Measurements from ENCODE around the gene TMEM74B. TPM values are rescaled to one million over a fixed set of nuclear protein-coding genes. Genes with fewer than 3 reads are reported as not detected.

Gene TMEM74B
- total and polyA plus RNA-seq, 2 donors (not counting 1 experiment from before 2014, with no cell fraction given) = 0.42 to 1.4 TPM

DNA sequence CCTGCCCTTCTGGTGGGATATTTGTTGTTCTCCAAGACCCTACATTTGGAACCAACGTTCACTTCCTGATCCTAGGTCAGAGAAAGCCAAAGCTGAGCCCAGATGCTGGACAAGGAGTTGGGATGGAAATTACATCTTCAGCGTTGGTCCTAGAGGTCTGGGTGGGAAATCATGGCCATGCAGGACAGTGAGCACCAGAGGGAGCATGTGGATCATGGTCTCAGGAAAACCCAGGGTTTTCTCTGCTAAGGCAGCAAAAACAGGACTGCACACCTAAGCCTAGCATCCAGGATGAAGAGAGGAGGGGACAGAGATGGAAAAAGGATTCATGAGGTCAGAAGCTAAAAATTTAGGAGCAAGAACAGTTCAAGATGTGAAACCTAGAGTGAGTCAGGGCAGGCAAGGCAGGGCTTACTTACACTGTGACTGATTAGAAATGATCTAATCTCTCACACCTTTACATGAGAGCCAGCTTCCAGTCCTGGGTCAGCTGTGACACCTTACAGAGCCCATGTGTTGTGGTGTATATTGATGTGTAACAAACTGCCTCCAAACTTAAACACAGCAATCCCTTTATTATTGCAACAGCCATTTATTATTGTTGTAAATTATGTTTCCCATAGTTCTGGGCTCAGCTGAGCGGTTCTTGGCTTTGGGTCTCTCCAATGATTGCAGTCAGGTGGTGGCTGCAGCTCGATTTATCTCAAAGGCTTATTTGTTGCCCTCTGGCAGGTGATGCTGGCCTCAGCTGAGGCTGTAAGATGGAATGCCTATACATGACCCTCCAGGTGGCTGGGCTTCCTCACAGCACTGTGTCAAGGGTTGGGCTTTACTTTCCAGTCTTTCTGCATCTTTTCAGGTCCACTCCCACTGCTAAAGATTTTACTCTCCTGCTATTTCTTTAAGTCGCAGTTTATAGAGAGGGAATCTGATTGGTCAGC lies 24.9 kb upstream of the TMEM74B start:
- no peaks in the 10 kb centered on the region for H3K79me2 ChIP-seq (ENCODE audit: control insufficient read depth, insufficient read depth, low read length)
- ATAC-seq (ENCODE audit: low read depth) (no peak), DNase-seq (no peak)
- no peak overlapping the region for H3K27ac ChIP-seq (ENCODE audit: low read length in 2 of 2)
- H2AFZ ChIP-seq (ENCODE audit: insufficient read depth, low read depth, low read length, poor library complexity, severe bottlenecking) = no peak overlapping the region
- H3K4me3 ChIP-seq (ENCODE audit: control extremely low read depth in 1 of 5, extremely low read depth in 1 of 5, insufficient read depth in 1 of 5, low read depth in 2 of 5, low read length in 4 of 5) = no peak overlapping the region
- no peak overlapping the region for H3K4me2 ChIP-seq (replicated peaks; ENCODE audit: low read depth, low read length, poor library complexity, severe bottlenecking)
- no peaks in the 10 kb centered on the region for H3K36me3 ChIP-seq (replicated peaks in 1 of 2; ENCODE audit: control extremely low read depth in 1 of 2, control insufficient read depth in 1 of 2, extremely low read depth in 1 of 2, insufficient read depth in 2 of 2, low read length in 1 of 2)
- H3K4me1 ChIP-seq (ENCODE audit: control insufficient read depth in 2 of 2, insufficient read depth in 2 of 2, low read length in 2 of 2) = peaks cover 0 to 3% of the 10 kb centered on the region in 2 donors
- H3K27ac Mint-ChIP-seq = no peak overlapping the region
- CTCF ChIA-PET = interaction anchor here (0.6 to 1.5 kb wide), 2 partner anchors 101 to 105 kb away, joined by 3 to 4 read pairs; no protein-coding TSS in a partner anchor
- H3K4me3 Mint-ChIP-seq = no peak overlapping the region
- no peak overlapping the region for H3K9ac ChIP-seq (ENCODE audit: low read length)
- H4K20me1 ChIP-seq (ENCODE audit: control insufficient read depth, insufficient read depth, low read length, poor library complexity, severe bottlenecking) = no peaks in the 10 kb centered on the region
- H3K9me3 ChIP-seq (ENCODE audit: control extremely low read depth in 1 of 3, control insufficient read depth in 2 of 3, insufficient read depth in 1 of 3, low read length in 2 of 3) = no peaks in the 10 kb centered on the region
- peaks cover 3% of the 10 kb centered on the region for H3K4me1 Mint-ChIP-seq
- TF ChIP-seq, protein P1, sequence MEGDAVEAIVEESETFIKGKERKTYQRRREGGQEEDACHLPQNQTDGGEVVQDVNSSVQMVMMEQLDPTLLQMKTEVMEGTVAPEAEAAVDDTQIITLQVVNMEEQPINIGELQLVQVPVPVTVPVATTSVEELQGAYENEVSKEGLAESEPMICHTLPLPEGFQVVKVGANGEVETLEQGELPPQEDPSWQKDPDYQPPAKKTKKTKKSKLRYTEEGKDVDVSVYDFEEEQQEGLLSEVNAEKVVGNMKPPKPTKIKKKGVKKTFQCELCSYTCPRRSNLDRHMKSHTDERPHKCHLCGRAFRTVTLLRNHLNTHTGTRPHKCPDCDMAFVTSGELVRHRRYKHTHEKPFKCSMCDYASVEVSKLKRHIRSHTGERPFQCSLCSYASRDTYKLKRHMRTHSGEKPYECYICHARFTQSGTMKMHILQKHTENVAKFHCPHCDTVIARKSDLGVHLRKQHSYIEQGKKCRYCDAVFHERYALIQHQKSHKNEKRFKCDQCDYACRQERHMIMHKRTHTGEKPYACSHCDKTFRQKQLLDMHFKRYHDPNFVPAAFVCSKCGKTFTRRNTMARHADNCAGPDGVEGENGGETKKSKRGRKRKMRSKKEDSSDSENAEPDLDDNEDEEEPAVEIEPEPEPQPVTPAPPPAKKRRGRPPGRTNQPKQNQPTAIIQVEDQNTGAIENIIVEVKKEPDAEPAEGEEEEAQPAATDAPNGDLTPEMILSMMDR (IDR thresholded peaks at IDR 0.05) = no peak
- TF ChIP-seq EZH2 (IDR thresholded peaks at IDR 0.05; ENCODE audit: borderline replicate concordance, insufficient read depth, low read depth, low read length, poor library complexity, severe bottlenecking) = no peak
- H3K27me3 ChIP-seq (replicated peaks in 1 of 4; ENCODE audit: control extremely low read depth in 1 of 4, control insufficient read depth in 3 of 4, insufficient read depth in 4 of 4, low read length in 3 of 4) = peaks cover 0 to 15% (median 11%) of the 10 kb centered on the region in 4 experiments
- POLR2A ChIA-PET = no interaction called here
- H3K9me3 Mint-ChIP-seq (ENCODE audit: insufficient read depth) = no peaks in the 10 kb centered on the region
- 59% methylated on average over 4 of the region's 5 CpGs for WGBS (ENCODE audit: insufficient coverage)
- intact Hi-C loops (cut with micrococcal nuclease) = loop anchor here (5.0 kb wide), 1 partner anchor 252 kb away; no protein-coding TSS in a partner anchor
- H3K27me3 Mint-ChIP-seq = peaks cover 34% of the 10 kb centered on the region

DNA sequence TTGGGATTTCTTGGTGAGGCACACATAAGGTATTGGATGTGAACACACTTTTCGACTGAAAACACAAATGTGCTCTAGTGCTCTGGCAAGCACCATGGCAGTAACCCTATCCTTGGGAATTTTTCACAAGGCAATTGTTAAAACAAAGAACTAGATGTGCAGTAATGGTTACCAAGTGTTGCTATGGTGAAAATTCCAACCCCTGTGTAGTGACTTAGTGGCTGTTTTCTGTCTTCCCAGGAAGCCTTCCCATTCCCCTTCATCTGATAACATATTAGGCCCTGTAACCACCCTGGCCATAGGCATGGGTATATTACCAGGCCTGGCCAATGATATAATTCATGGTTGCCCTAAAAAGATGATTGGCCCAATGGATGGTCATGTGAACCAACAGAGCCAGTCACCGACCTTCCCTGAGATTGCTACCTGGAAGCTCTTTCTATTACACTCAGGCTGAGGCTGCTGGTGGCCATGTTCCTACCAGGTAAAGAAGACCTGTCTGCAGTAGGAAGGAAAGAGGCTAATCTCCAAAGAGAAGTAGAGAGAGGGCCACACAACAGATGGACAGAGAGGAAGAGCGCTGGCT lies 22.6 kb upstream of the TMEM74B start:
- no peaks in the 10 kb centered on the region for H4K20me1 ChIP-seq (ENCODE audit: control insufficient read depth, insufficient read depth, low read length, poor library complexity, severe bottlenecking)
- no peaks in the 10 kb centered on the region for H3K4me1 ChIP-seq (ENCODE audit: control insufficient read depth in 2 of 2, insufficient read depth in 2 of 2, low read length in 2 of 2)
- no peak overlapping the region for H3K4me3 Mint-ChIP-seq
- peaks cover 0 to 9% (median 7%) of the 10 kb centered on the region in 4 experiments for H3K27me3 ChIP-seq (replicated peaks in 1 of 4; ENCODE audit: control extremely low read depth in 1 of 4, control insufficient read depth in 3 of 4, insufficient read depth in 4 of 4, low read length in 3 of 4)
- H3K4me1 Mint-ChIP-seq = no peaks in the 10 kb centered on the region
- TF ChIP-seq EZH2 (IDR thresholded peaks at IDR 0.05; ENCODE audit: borderline replicate concordance, insufficient read depth, low read depth, low read length, poor library complexity, severe bottlenecking) = no peak
- TF ChIP-seq, protein P1 (IDR thresholded peaks at IDR 0.05) = no peak
- H3K9ac ChIP-seq (ENCODE audit: low read length) = no peak overlapping the region
- POLR2A ChIA-PET = no interaction called here
- no peaks in the 10 kb centered on the region for H3K9me3 ChIP-seq (ENCODE audit: control extremely low read depth in 1 of 3, control insufficient read depth in 2 of 3, insufficient read depth in 1 of 3, low read length in 2 of 3)
- no peak overlapping the region for H3K4me3 ChIP-seq (ENCODE audit: control extremely low read depth in 1 of 5, extremely low read depth in 1 of 5, insufficient read depth in 1 of 5, low read depth in 2 of 5, low read length in 4 of 5)
- no peak overlapping the region for H3K4me2 ChIP-seq (replicated peaks; ENCODE audit: low read depth, low read length, poor library complexity, severe bottlenecking)
- peaks cover 28% of the 10 kb centered on the region for H3K27me3 Mint-ChIP-seq
- H3K27ac ChIP-seq (ENCODE audit: low read length in 2 of 2) = no peak overlapping the region
- no peak for ATAC-seq (ENCODE audit: low read depth)
- H3K79me2 ChIP-seq (ENCODE audit: control insufficient read depth, insufficient read depth, low read length) = no peaks in the 10 kb centered on the region
- DNase-seq = no peak
- intact Hi-C loops (cut with micrococcal nuclease) = no loop called here
- CTCF ChIA-PET = no interaction called here
- no peaks in the 10 kb centered on the region for H3K36me3 ChIP-seq (replicated peaks in 1 of 2; ENCODE audit: control extremely low read depth in 1 of 2, control insufficient read depth in 1 of 2, extremely low read depth in 1 of 2, insufficient read depth in 2 of 2, low read length in 1 of 2)
- WGBS (ENCODE audit: insufficient coverage) = 100% methylated on average over 2 of the region's 3 CpGs
- no peak overlapping the region for H3K27ac Mint-ChIP-seq
- H3K9me3 Mint-ChIP-seq (ENCODE audit: insufficient read depth) = no peaks in the 10 kb centered on the region
- H2AFZ ChIP-seq (ENCODE audit: insufficient read depth, low read depth, low read length, poor library complexity, severe bottlenecking) = no peak overlapping the region
